DMS153 treated with DMSO at 0.1 percent for 48 hours (cell line): ENCODE results near the gene SBF2.
"Not testable (repeated sequence)": the region's sequence is repeated elsewhere in the genome, so short reads cannot be mapped to it uniquely, and the experiment has no call there.

Experiments used
- DNase-seq: peaks from one replicate; lab custom pipeline; 2025; ENCODE audit not compliant: unreplicated experiment; lab: John Stamatoyannopoulos, UW

The SBF2 gene

DNA sequence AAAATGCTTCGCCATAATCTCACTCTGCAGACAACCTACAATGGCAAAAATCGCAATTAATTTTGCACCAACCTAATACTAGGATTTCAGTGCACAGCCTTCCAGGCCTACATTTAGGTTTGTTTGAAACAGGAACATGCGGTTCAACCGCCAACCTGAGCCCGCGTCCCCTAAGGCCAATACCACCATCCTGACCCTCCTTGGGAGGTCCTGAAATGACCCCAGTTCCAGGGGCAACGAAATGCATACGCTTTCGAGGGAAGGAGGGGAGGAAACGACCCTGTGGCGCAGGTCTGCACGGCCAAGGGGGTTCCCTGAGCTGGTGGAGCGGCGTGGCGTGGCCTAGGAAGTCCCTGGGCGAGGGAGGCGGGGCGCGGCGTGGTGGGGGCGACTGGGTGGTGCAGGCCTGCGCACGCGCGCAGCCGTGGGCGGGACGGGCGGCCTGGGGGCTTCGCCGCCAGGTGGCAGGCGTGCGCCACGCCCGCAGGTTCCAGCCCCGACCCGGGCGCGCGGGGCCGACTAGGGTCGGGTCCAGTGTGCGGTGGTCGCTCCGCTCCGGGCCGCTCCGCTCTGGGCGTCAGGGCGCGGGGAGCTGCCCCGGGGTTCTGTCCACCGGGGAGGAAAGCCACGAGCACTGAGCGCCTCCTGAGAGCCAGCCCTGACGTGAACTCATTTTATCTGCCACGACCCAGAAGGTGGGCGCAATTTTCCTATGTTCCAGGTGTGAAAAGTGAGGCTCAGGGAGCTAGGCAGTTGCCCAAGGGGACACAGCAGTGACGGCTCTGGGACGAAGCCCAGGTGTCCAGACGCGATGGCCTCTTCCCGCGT, 536.0 kb downstream of the SBF2 start:
- DNase-seq = peak; percentile 40

DNA sequence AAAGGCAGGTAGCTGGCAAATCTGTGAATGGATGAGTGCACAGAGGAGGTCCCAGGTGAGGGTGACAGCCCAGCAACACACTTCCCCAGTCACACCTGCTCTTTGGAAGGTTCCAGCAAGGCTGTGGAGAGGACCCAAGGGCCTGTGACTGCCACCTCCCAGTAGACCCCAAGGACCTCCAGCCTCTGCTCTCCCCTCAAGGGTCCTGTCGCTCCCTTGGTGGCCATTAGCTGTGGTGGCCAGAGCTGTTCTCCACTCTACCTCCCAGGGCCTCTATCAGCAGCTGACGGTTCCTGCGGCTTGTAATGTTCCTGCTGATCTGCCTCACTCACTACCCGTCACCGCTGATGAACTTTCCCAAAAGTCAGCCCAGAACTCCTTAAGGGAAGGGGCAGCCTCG, 537.1 kb downstream of the SBF2 start:
- DNase-seq = no peak

DNA sequence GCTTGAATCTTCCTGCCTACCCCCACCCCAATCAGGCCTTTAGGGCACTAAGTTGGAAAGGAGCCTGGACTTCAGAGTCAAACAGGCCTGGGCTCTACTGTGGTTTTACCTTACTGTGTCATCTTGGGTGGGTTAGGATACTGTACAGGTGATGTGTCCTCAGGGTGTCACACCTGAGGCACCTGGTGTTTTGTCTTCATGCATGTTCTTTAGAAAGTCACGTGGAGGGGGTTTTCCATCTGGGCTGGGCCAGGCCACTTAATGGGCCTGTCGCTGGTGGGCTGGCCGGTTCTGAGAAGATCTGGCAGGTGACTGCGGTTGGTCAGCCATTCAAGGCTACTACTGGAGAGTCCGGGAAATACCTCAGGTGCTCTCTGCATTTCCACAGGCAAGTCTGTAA, 537.6 kb downstream of the SBF2 start:
- no peak for DNase-seq

DNA sequence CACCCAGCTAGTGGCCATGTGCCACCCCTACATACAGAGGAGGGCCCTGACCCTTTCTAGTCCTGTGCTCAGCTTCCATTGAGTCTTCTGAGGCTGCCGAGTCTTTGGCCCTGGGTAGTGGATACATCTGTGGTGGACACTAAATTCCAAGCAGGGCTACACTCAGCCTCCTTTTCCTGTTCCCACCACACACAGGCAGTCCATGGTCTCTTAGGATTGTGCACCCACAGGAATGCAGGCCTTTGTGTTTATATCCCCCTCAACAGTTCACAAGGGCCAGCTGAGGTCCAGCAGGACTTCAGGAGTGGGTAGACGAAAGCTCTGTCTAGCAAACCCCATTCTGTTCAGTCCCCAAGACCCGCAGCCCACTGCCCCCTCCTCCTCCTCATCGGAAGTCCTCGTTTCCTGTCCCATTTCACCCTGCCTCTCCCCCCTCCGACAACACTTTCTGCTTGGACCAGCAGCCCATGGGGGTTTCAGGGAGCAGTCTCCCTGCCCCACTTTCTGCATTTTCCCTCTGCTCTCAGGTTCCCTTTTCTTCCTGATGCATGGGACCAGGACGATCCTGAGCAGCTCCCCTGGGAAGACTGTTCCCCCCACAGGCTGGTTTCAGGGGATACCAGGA, 538.3 kb downstream of the SBF2 start:
- DNase-seq = no peak

DNA sequence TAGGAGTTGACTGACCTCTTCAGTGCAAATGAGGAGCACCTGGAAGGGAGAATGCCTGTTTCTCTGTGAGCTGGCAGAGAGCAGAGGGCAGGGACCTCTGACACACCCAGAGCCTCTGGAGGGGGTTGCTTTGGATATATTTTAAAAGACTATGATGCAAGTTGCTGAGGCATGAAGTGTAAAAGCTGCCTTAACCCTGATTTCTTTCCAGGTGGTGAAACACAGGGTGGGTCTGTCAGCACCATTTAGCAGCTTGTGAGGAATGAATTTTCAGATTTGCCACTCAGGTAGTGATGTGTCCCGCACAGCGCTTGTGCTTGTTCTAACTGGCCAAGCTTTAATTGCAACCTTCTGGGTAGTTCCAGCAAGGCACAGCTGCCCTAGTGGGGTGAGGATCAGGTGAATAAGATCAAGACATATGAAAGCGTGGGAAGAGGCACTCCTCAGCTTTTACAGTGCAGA, 540.0 kb downstream of the SBF2 start:
- DNase-seq = no peak

DNA sequence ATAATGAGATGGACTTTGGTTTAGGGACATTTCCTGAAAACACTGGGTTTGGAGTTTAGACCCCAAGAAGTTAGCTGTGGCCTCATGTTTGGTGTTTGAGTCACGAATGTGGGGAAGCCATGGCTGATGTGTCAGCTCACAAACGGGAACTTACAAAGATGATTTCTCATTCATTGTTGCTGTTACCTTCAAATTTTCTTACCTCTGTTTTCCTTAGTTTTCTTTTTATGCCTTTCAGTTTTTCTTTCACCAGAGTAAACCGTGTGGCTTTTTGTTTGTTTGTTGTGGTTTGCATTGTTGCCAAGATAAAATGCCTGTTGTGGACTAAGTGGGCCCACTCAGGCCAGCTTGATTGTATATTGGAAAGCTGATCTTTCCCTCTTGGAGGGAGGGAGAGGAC, 541.0 kb downstream of the SBF2 start:
- DNase-seq = no peak

DNA sequence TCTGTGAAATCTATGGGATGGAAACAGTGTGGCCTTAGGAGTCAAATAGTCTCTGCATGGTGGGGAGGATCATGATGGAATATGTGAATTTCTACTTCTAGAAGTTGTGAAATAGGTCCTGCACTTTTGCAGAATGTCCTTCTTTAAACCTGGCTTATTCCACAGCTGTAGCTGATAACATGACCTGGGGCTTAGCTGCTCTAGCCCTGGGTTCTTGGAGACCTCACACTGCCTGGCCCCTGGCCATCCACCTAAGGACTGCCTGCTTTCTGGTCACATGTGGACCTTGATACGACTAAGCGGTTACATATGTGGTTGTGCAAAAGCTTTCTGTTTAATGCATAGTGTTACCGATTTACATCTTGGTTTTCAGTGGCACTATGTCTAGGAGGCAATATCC, 541.9 kb downstream of the SBF2 start:
- DNase-seq = no peak

DNA sequence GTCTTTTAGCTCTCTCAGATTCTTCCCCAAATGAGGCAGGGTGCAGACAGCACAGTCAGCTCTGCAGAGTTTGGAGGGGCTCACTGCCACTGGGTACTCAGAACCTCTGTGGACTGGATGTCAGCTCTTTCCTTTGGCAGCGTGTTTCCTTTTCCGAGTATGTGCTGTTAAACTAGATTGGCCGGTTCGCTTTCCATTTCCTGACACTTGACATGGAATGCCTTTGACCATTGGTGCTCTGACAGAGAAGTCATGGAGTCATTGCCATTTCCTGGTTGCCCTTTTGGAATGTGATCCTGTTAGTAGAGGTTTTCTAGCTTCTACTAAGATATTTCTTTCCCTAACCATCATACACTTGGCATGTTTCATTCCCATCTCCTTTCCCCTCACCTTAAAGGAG, 543.5 kb downstream of the SBF2 start:
- no peak for DNase-seq

DNA sequence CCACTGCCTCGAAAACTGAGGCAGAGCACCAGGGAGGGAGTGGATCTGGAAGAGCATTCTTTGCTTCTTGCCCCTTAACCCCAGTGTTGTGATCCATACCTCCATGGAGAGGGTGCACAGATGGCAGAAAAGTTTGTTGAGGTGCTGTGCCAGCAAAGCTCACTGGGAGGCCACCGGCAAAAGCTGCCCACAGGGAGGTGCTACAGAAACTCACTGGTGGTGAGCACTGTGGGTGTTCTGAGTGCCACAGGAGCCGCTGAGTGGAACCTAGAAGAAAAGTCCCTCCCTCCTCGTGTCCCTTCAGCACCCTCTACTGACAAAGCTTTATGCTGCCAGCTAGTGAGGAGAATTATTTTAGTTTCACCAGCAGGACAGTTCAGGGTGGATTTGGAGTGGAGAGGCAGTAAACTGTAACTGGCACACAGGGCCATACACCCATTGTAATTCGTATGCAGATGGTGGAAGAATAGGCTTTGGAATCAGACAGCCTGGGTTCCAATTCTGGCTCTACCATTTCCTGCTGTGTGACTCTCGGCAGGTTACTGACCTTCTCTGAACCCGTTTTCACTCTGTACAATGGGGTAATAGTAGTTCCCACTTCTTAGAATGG, 545.6 kb downstream of the SBF2 start:
- DNase-seq = no peak

DNA sequence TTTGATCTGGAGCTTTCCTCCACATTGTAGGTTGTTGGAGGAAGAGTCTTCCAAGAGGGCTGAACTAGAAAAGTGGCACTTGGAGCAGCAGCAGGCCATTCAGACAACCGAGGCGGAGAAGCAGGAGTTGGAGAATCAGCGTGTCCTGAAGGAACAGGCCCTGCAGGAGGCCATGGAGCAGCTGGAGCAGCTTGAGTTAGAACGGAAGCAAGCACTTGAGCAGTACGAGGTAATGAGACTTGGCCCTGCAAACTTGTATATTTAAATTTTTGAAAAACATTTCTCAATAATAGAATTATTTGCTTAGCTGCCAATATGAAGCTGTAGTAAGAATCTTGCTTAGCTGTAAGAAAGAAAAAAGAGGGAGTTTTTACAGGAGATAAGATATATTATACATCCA, 546.2 kb downstream of the SBF2 start:
- DNase-seq = no peak

DNA sequence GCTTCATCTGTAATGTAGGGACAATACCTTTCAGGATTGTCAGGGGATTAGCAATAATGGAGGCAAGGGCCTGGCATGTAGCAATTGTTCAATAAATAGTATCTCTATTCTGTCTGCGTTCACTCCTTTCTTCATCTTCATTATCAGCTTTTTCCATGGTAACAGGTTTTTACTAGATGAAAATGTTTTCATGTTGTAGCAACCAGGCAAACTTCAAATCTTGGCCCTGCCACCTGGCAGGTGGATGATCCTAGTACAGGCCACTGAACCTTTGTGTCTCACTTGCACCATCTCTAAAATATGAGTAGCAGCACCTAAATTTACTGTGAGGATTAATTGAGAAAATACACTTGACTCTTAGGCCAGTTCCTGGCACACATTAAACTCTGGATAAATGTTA, 546.8 kb downstream of the SBF2 start:
- DNase-seq = no peak

DNA sequence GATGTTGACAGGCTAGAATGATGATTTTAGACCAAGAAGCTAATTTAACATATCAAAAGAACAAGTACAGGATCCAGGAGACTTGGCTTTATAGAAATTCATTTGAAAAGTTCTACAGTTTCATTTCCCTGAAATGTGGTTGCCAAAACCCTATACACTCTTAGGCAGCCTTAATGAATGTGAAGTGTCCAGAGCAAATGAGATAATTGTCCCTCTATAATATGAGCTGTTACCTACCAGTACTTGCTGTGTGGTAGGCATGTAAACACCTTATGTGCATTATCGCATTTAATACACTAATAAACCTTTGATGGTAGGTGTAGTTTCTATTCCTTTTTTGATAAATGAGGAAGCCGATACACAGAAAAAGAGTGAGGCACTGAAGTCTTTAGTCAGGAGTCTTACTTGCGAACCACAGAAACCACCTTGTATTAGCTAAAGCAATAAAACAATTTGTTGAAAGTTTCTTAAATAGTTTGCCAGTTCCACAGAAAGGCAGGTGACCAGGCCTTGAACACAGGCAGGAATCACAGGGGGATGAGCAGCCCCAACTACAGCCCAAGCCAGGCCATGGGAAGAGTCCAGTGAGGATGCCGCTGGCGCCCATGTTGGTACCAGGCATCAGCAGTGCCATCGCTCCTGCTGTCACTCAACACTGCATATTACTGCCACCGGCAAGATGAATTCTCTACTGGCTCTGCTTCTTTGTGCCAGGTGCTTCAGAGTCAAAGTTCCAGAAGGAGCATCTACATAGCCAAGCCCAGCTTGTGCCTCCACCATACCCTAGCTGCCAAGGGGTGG, 548.4 kb downstream of the SBF2 start:
- no peak for DNase-seq

DNA sequence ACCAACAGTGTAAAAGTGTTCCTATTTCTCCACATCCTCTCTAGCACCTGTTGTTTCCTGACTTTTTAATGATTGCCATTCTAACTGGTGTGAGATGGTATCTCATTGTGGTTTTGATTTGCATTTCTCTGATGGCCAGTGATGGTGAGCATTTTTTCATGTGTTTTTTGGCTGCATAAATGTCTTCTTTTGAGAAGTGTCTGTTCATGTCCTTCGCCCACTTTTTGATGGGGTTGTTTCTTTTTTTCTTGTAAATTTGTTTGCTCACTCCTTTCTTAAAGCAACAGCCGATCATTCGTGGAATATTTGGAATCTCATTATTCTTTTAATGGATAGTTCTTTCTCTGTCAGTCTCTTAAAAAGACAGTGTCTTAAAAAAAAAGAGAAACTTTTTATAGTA, 550.5 kb downstream of the SBF2 start:
- DNase-seq = not testable (repeated sequence)

DNA sequence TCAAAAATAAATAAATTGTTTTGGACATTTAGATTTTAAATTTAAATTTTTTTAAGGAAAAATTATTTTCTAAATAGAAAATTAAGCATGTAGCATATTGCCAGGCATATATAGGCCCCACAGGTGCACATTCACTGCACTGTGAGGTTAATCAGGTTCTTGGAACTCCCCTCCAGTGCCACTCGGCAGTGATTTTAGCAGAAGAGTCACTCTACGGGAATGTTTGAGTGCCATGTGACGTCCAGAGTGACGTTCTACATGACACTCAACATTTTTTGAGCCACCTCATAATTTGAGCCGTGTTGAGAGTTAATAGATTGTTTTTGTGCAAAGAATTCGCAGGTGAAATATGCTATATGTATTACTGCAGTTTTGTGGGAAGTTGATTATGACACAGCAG, 552.8 kb downstream of the SBF2 start:
- DNase-seq = no peak

DNA sequence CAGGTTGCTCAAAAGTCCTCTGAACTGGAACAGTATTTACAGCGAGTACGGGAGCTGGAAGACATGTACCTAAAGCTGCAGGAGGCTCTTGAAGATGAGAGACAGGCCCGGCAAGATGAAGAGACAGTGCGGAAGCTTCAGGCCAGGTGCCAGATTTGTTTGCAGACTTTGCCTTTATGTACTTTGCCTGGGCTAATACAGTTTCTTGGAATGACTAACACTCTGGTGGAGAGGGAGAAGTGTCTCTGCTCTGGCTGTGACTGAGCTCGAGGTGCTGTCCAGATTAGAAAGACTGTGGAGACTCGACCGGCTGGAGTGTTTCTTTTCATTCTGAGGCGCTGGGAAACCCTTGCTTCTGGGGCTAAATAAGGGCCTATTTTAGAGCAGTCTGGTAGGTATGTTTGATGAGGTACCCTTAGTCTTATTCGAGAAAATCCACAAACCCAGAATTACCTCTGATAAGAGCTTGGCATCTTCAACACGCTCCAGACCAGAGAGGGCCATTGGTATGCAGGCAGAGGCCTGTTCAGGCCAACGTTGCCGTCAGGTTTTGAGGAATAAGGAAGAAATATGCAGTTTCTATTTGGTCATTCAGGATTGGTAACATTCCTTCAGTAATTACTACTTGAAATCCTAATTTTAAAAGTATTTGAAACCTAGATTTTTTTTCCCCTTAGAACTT, 553.7 kb downstream of the SBF2 start:
- DNase-seq = no peak

DNA sequence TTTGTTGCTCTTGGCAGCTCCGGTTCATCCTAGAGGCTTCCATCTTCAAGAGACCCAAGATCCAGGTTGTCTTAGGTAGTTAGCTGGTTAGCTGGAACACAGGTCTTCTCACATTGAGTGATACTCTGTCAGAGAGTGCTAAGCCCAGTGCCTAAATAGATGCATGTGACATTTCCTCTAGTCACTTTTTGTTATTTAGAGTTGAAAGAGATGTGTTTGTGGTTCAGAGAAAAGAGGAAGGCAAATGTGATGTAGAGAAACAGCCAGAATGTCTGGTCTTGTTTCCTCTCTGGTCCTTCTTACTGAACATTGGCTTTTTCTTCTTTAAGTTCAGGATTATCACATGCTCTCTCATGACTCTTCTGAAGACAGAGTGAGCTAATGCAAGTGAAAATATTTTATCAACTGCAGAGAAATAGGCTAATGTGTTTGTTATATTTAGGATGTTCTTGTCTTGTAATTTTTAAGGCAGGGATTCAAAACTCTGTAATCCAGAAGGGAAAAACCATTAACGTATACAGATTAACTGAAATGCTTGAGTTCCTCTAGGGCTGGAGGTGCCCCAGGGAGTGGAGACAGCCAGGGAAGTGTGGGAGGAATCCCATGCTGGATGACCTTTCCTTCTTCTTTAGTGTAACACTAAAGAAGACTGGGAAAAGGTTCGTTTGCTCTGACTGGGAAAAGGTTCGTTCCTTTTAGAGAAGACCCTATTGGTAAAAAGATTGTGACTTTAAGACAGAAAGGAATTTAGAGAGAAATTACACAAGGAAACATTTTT, 554.7 kb downstream of the SBF2 start:
- DNase-seq = no peak

DNA sequence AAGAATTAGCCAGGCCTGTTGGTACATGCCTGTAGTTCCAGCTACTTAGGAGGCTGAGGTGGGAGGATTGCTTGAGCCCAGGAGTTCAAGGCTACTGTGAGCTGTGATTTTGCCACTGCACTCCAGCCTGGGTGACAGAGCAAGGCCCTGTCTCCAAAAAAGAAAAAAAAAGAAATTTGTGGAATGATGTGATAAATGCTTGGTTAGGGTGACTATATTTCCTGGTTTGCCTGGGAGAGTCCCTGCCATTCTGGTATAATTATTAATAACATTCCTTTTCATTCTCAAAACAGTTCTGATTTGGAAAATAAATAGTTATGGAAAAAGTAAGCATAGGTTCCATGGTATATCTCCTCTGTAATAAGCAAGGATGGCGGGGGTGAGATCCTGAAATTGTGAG, 555.3 kb downstream of the SBF2 start:
- no peak for DNase-seq

DNA sequence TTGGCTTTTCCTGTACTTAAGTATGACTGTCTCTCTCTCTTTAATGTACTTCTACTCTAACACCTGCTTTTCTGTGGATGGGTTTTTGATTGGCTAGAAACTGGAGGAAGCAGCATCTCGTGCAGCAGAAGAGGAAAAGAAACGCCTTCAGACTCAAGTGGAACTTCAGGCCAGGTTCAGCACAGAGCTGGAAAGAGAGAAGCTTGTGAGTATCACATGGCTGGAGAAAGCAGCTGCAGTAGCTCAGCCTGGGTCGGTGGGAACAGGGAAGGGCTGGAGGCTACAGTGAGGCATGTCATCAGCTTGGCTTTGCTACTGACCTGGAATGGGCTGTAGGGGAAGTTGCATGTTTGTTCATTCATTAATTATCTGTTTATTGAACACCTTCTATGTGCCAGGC, 555.9 kb downstream of the SBF2 start:
- DNase-seq = no peak

DNA sequence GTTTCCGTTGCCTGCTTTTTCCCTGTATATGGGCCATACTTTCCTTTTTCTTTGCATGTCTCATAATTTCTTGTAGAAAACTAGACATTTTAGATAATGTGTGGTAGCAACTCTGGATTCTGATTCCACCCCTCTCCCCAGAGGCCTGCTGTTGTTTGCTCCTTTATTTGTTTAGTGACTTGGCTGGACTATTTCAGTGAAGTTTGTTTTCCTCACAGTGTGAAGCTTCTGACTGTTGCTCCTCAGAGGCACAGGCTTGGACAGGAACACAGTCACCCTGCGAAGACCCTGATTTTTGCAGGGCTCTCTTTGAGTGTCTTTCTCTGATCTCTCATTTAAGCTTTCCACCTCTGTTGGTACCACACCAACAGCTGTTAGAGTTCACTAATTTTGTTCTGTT, 557.7 kb downstream of the SBF2 start:
- DNase-seq = no peak

DNA sequence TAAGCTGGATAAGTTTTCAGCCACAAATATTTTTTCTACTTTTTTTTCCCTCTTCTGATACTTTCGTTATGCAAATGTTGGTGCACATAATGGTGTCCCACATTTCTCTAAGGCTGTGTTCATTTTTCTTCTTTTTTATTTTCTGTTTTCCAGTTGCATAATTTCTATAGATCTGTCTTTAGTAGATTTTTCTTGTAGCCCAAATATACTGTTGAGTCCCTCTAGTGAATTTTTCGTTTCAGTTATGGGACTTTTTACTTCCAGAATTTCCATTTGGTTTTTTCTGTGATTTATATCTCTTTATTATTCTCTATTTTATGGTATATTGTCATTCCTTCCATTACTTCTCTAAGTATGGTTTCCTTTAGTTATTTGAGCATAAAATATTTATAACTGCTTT, 558.1 kb downstream of the SBF2 start:
- no peak for DNase-seq
